B cell (primary cell): ENCODE data around the gene DRP2. TPM values are rescaled to one million over a fixed set of nuclear protein-coding genes. Genes with fewer than 3 reads are reported as not detected.

Experiments used
- ATAC-seq: fragments of 200-7000 bp; cut with Tn5 transposase; one replicate; pipeline ENCODE4 v1.10.0; 2021; ENCODE audit warnings: low read depth, mild to moderate bottlenecking, moderate number of reproducible peaks, moderate library complexity
- CTCF ChIA-PET: fragments of 350-600 bp; sonication (Branson Sonifier 250); formaldehyde crosslinking; loops from one replicate; lab custom pipeline; 2021; ENCODE audit warnings: antibody characterized with exemption, inconsistent platforms; lab: Charles Lee
- POLR2A ChIA-PET: fragments of 350-600 bp; sonication (Branson Sonifier 250); formaldehyde crosslinking; loops from one replicate; lab custom pipeline; 2021; ENCODE audit warnings: antibody characterized with exemption; lab: Charles Lee
- DNase-seq: peaks from one replicate; pipeline ENCODE4 v3.0.0; 2013
- H2AFZ ChIP-seq: 2 replicates; pipeline ENCODE4 v1.6.1; 2012; ENCODE audit warnings: mild to moderate bottlenecking, low read depth, low read length; ENCODE audit not compliant: insufficient read depth, poor library complexity, severe bottlenecking
- H3K27ac ChIP-seq, 2 donors: 1 replicate in 1 of 2; 2 replicates in 1 of 2; pipeline ENCODE4 v1.5.1; 2012 to 2013; ENCODE audit warnings: low read length in 2 of 2, mild to moderate bottlenecking in 2 of 2, moderate library complexity in 1 of 2
- H3K27me3 ChIP-seq, 4 experiments: fragments of 200-600 bp in 1 of 4; sonication (generic) in 1 of 4; replicated peaks in 1 of 4; 1 replicate in 2 of 4; 2 replicates in 2 of 4; pipeline versions ENCODE4 v1.6.1 to v1.7.0; 2013 to 2016; ENCODE audit warnings: low read length in 3 of 4, mild to moderate bottlenecking in 2 of 4, mixed read lengths in 1 of 4, moderate library complexity in 1 of 4; ENCODE audit not compliant: insufficient read depth in 4 of 4, control insufficient read depth in 3 of 4; ENCODE audit errors: control extremely low read depth in 1 of 4
- H3K36me3 ChIP-seq, 2 experiments: replicated peaks in 1 of 2; 1 replicate in 1 of 2; 2 replicates in 1 of 2; pipeline versions ENCODE4 v1.6.1 to v1.7.1; 2013; ENCODE audit warnings: low read length in 1 of 2; ENCODE audit not compliant: insufficient read depth in 2 of 2, control insufficient read depth in 1 of 2; ENCODE audit errors: control extremely low read depth in 1 of 2, extremely low read depth in 1 of 2
- H3K4me1 ChIP-seq, 2 donors: fragments of 200-600 bp in 1 of 2; sonication (generic) in 1 of 2; 1 replicate in 1 of 2; 2 replicates in 1 of 2; pipeline versions ENCODE4 v1.5.1 to v1.6.1; 2013 to 2017; ENCODE audit warnings: low read length in 2 of 2; ENCODE audit not compliant: control insufficient read depth in 2 of 2, insufficient read depth in 2 of 2
- H3K4me2 ChIP-seq: replicated peaks from 2 replicates; pipeline ENCODE3; 2012; ENCODE audit warnings: mild to moderate bottlenecking, low read depth, low read length; ENCODE audit not compliant: poor library complexity, severe bottlenecking
- H3K4me3 ChIP-seq, 5 experiments: fragments of 200-600 bp in 1 of 5; sonication (generic) in 1 of 5; 1 replicate in 3 of 5; 2 replicates in 2 of 5; pipeline versions ENCODE4 v1.5.1 to v1.7.0; 2011 to 2016; ENCODE audit warnings: low read length in 4 of 5, mild to moderate bottlenecking in 4 of 5, low read depth in 2 of 5, control low read depth in 1 of 5, moderate library complexity in 1 of 5; ENCODE audit not compliant: insufficient read depth in 1 of 5; ENCODE audit errors: control extremely low read depth in 1 of 5, extremely low read depth in 1 of 5
- H3K79me2 ChIP-seq: fragments of 200-600 bp; sonication (generic); one replicate; pipeline ENCODE4 v1.6.0; 2016; ENCODE audit warnings: low read length; ENCODE audit not compliant: control insufficient read depth, insufficient read depth
- H3K9ac ChIP-seq: fragments of 200-600 bp; sonication (generic); 2 replicates; pipeline ENCODE4 v1.6.1; 2017; ENCODE audit warnings: mild to moderate bottlenecking, low read length, moderate library complexity
- H3K9me3 ChIP-seq, 3 donors: one replicate each; pipeline versions ENCODE4 v1.6.1 to v1.7.1; 2013; ENCODE audit warnings: low read length in 2 of 3; ENCODE audit not compliant: control insufficient read depth in 2 of 3, insufficient read depth in 1 of 3; ENCODE audit errors: control extremely low read depth in 1 of 3
- H4K20me1 ChIP-seq: 2 replicates; pipeline ENCODE4 v1.6.0; 2012; ENCODE audit warnings: mild to moderate bottlenecking, low read length; ENCODE audit not compliant: insufficient read depth, control insufficient read depth, poor library complexity, severe bottlenecking
- H3K27ac Mint-ChIP-seq: one replicate; pipeline ENCODE4 v1.8.0; 2021; ENCODE audit warnings: mixed read lengths
- H3K27me3 Mint-ChIP-seq: one replicate; pipeline ENCODE4 v1.8.0; 2021; ENCODE audit warnings: mixed read lengths
- H3K4me1 Mint-ChIP-seq: one replicate; pipeline ENCODE4 v1.8.0; 2021; ENCODE audit warnings: mixed read lengths
- H3K4me3 Mint-ChIP-seq: one replicate; pipeline ENCODE4 v1.8.0; 2021; ENCODE audit warnings: mixed read lengths
- H3K9me3 Mint-ChIP-seq: one replicate; pipeline ENCODE4 v1.8.0; 2022; ENCODE audit warnings: mixed read lengths; ENCODE audit not compliant: insufficient read depth
- CTCF ChIP-seq: fragments of 200-600 bp; IDR thresholded peaks from one replicate; pipeline ENCODE4 v1.8.0; 2022; ENCODE audit warnings: antibody characterized with exemption, mild to moderate bottlenecking
- EZH2 ChIP-seq: IDR thresholded peaks from 2 replicates; pipeline ENCODE4 v1.6.1; 2012; ENCODE audit warnings: borderline replicate concordance, low read depth, mild to moderate bottlenecking, moderate library complexity, low read length; ENCODE audit not compliant: insufficient read depth, poor library complexity, severe bottlenecking
- WGBS: methylation state at CpG from one replicate; pipeline ENCODE4 v1.1.5; 2013; ENCODE audit warnings: missing lambda C conversion rate; ENCODE audit not compliant: insufficient coverage; 5-methylcytosine and 5-hydroxymethylcytosine counted together
- intact Hi-C: fragments of 100-400 bp; cut with micrococcal nuclease; formaldehyde crosslinking; loops from one replicate; pipeline ENCODE4 v1.10.0; 2022
- polyA plus RNA-seq: library from polyadenylated mRNA; depleted of rRNA; stranded (reverse); fragments of >200 nt; gene quantifications from 2 replicates; pipeline ENCODE4 v1.2.3, GENCODE V29; 2012
- total RNA-seq, 2 donors: library from RNA; stranded (reverse); fragments of 120-200 nt in 1 of 2; gene quantifications; 1 replicate in 1 of 2; 2 replicates in 1 of 2; pipeline versions ENCODE4 v1.2.3 to v1.2.4, GENCODE V29; 2013 to 2022

DRP2 gene
- total and polyA plus RNA-seq, 2 donors (not counting 1 experiment from before 2014, with no cell fraction given), result 0.04 TPM; not detected in 1

- intact Hi-C loops, result no loop called here
Observed at GRCh38 chrX:101265869-101266428, 46.4 kb downstream of the DRP2 start.

DNA sequence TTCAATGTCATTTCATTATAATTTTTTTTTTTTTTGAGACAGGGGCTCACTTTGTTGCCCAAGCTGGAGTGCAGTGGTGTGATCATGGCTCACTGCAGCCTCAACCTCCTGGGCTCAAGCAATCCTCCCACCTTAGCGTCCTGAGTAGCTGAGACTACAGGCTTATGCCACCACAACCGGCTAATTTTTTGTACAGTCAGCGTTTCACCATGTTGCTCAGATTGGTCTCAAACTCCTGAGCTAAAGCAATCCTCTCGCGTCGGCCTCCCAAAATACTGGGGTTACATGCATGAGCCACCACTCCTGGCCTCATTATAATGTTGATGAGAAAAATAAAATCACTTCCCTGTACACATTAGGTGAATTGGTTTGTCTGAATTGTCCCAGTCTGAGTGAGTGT lies 54.6 kb downstream of the DRP2 start:
- Histone ChIP-seq H3K4me2 (no peak overlapping the region), H3K4me1 (no peaks in the 10 kb centered on the region), H3K9ac (no peak overlapping the region), H3K27ac (no peak overlapping the region), H4K20me1 (no peaks in the 10 kb centered on the region), H3K4me3 (no peak overlapping the region), H3K36me3 (no peaks in the 10 kb centered on the region), H3K27me3 (no peaks in the 10 kb centered on the region), H3K79me2 (no peaks in the 10 kb centered on the region), H3K9me3 (no peaks in the 10 kb centered on the region), H2AFZ (no peak overlapping the region)
- Mint-ChIP-seq H3K27me3 (no peaks in the 10 kb centered on the region), H3K27ac (no peak overlapping the region), H3K4me1 (no peaks in the 10 kb centered on the region), H3K9me3 (no peaks in the 10 kb centered on the region), H3K4me3 (no peak overlapping the region)
- TF ChIP-seq EZH2, result no peak
- no peak for TF ChIP-seq CTCF
- 100% methylated on average over 2 of the region's 6 CpGs for WGBS
- CTCF ChIA-PET, result no interaction called here
- intact Hi-C loops, result no loop called here
- ATAC-seq (no peak), DNase-seq (no peak)
- POLR2A ChIA-PET, result no interaction called here

More at GRCh38 chrX:101265869-101266428, 46.4 kb downstream of the DRP2 start:
- H3K4me2 ChIP-seq, result no peak overlapping the region
- DNase-seq (no peak), ATAC-seq (no peak)
- no CpG with 5 or more reads among the region's 5 CpGs for WGBS
- H3K9me3 ChIP-seq, result no peaks in the 10 kb centered on the region
- TF ChIP-seq CTCF, result no peak
- no peak for TF ChIP-seq EZH2
- H3K36me3 ChIP-seq, result no peaks in the 10 kb centered on the region
- no peak overlapping the region for H3K9ac ChIP-seq
- CTCF ChIA-PET, result interaction anchor here (1.2 kb wide), 1 partner anchor 23 kb away, joined by 3 read pairs; no protein-coding TSS in a partner anchor
- H4K20me1 ChIP-seq, result no peaks in the 10 kb centered on the region
- no peaks in the 10 kb centered on the region for H3K27me3 Mint-ChIP-seq
- H3K4me1 Mint-ChIP-seq, result no peaks in the 10 kb centered on the region
- H3K4me3 Mint-ChIP-seq, result no peak overlapping the region
- no peaks in the 10 kb centered on the region for H3K27me3 ChIP-seq
- H3K4me3 ChIP-seq, result no peak overlapping the region
- no peak overlapping the region for H3K27ac Mint-ChIP-seq
- POLR2A ChIA-PET, result no interaction called here
- H3K27ac ChIP-seq, result no peak overlapping the region
- H3K4me1 ChIP-seq, result no peaks in the 10 kb centered on the region
- no peaks in the 10 kb centered on the region for H3K9me3 Mint-ChIP-seq
- no peak overlapping the region for H2AFZ ChIP-seq
- no peaks in the 10 kb centered on the region for H3K79me2 ChIP-seq
